ENCODE results near the gene DSCAML1.

Gene DSCAML1

DNA sequence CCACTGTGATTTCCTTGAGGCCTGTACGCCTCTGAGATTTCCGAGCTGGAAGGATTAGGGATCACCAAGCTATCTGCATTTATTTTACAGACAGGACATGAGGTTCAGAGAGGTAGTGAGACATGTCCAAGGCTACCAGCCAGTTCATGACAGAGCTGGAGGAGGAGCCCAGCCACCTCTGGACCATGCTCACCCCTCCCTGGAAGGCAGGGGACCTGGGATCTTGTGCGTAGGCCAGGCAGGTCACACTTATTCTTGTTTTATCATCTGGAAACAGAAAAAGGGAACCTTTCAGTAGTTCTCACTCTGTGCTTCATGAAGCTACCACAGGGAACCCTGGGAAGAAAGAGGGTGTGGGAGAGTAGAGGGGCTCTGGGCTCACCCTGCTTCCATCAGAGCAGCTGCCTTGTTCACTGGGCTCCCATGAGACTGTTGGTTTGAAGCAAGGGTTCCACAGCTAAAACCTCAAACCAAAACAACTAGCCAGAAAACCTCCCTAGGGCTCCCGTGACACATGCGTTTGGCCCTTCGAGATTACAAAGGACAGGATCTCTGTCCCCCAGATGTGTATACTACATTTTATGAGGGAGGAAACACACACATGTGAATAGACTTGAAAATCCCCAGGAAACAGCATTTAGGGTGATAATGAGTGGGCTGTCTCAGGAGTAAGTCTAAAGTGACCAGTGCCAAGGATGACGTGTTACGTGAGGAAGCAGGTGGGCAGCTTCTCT, 106.4 kb downstream of the DSCAML1 start:
- DNase-seq (ENCODE audit: low spot score in 2 of 2), result no peak
- Mint-ChIP-seq H3K4me1 (no peaks in the 10 kb centered on the region), H3K36me3 (no peaks in the 10 kb centered on the region), H3K9me3 (no peaks in the 10 kb centered on the region), H3K27ac (no peak overlapping the region), H3K4me3 (no peak overlapping the region), H3K27me3 (peaks cover 10% of the 10 kb centered on the region)
- no peak for ATAC-seq (ENCODE audit: low read depth)

DNA sequence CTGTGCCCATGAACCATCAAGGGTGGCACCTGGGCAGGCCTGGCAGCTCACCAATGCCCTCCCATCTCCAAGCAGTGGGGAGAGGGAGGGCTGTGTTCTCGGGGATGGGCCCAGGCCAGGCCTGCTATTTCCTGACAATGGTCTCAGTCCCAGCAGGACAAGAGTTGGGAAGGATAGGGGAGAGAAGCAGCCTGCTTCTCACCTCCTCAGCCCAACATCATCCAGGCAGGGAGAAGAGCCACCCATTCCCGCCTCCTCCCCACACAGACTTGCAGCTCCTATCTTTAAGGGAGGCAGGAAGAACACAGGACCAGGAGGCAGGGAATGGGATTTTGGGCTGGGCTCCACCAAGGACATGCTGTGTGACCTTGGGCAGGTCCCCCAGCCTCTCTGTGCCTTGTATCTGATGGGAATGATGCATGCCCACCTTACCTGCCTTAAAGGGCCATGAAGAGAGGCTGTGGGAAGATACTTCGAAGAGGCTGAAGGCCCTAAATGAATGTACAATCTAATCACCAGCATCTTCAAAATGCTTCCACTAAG, 108.7 kb downstream of the DSCAML1 start:
- Mint-ChIP-seq H3K4me3 (no peak overlapping the region), H3K27me3 (peaks cover 11% of the 10 kb centered on the region), H3K27ac (no peak overlapping the region), H3K4me1 (no peaks in the 10 kb centered on the region), H3K36me3 (no peaks in the 10 kb centered on the region), H3K9me3 (no peaks in the 10 kb centered on the region)
- ATAC-seq (ENCODE audit: low read depth) (no peak), DNase-seq (ENCODE audit: low spot score in 2 of 2) (no peak)

DNA sequence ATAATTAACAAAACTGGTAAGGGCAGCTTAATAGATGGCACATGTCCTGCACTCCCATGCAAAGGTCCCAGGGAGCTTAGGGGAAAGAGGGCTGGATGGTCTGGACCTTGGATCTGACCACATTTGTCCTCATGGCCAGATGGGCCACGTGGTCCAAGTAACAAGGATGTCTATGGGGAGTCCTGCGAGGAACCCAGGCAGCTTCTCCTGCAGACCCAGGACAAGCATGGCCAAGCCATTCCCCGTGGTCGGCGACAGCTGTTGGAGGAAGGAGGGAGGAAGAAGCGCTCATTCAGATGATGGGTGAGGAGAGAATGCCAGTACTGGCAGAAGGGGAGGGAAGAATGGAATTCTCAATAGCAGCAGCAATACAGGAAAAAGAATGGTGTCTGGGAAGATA, 109.2 kb downstream of the DSCAML1 start:
- peaks cover 14% of the 10 kb centered on the region for H3K27me3 Mint-ChIP-seq
- ATAC-seq (ENCODE audit: low read depth) (no peak), DNase-seq (ENCODE audit: low spot score in 2 of 2) (no peak)
- no peak overlapping the region for H3K4me3 Mint-ChIP-seq
- no peaks in the 10 kb centered on the region for H3K9me3 Mint-ChIP-seq
- no peak overlapping the region for H3K27ac Mint-ChIP-seq
- H3K36me3 Mint-ChIP-seq, result no peaks in the 10 kb centered on the region
- H3K4me1 Mint-ChIP-seq, result no peaks in the 10 kb centered on the region

DNA sequence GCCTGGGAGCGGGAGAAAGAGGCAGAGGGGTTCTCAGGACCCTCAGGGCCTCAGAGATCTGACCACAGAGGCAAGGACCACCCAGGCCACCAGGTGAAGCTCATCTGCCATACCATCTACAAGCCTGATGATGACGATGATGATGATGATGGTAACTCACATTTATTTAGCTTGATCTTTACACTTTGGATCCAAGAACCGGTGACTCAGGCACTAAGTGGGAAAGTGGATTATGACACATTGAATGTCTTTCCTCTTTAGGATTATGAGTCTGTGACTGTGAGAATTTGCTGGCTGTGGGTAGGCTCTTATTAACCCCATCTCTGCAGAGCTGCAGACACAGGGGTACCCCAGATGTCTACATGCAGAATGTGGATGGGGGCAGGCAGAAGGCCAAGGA, 110.3 kb downstream of the DSCAML1 start:
- Mint-ChIP-seq H3K4me1 (no peaks in the 10 kb centered on the region), H3K9me3 (no peaks in the 10 kb centered on the region), H3K36me3 (no peaks in the 10 kb centered on the region), H3K27ac (no peak overlapping the region), H3K27me3 (peaks cover 18% of the 10 kb centered on the region), H3K4me3 (no peak overlapping the region)
- ATAC-seq (ENCODE audit: low read depth), result no peak
- no peak for DNase-seq (ENCODE audit: low spot score in 2 of 2)

DNA sequence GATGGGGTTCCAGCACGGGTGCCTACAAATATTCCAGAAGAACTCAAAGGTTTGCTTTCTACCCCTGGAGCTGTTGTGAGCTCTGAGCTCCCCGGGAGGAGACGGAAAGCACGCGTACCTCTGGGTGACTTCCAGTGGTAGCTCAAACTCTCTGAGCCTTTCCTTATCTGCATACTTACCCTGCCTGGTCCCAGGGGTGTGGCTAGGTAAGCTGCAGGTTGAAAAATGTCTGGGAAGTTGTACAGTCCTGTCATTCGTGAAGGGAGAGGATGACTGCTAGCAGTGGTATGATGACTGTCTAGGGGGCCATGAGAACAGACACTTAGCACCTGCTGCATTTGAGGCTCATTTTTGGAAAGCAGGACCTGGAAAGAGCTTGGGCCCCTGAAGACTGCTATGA, 111.5 kb downstream of the DSCAML1 start:
- no peak for DNase-seq (ENCODE audit: low spot score in 2 of 2)
- Mint-ChIP-seq H3K27me3 (peaks cover 21% of the 10 kb centered on the region), H3K27ac (no peak overlapping the region), H3K9me3 (no peaks in the 10 kb centered on the region), H3K4me3 (no peak overlapping the region), H3K4me1 (no peaks in the 10 kb centered on the region), H3K36me3 (no peaks in the 10 kb centered on the region)
- ATAC-seq (ENCODE audit: low read depth), result no peak

DNA sequence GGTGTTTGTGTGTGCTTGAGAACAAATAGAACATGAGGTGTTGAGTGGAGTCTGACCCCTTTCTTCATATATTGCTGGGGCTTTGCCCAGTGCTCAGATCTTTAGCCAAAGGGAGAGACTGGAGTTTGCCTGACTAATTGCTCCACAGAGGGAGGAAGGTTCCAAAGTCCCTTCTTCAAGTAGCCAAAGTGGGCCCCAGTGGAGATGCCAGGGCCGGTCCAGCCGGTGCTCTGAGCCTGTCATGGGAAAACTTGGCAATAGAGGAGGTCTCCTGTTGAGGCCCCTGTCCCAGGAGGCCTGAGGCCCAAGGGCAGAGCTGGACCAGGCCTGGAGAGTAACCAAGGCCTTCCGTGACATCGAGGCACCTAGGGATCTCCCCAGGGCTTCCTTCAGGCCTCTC, 112.3 kb downstream of the DSCAML1 start:
- Mint-ChIP-seq H3K4me1 (no peaks in the 10 kb centered on the region), H3K4me3 (no peak overlapping the region), H3K27me3 (peaks cover 21% of the 10 kb centered on the region), H3K36me3 (no peaks in the 10 kb centered on the region), H3K27ac (no peak overlapping the region), H3K9me3 (no peaks in the 10 kb centered on the region)
- DNase-seq (ENCODE audit: low spot score in 2 of 2) (no peak), ATAC-seq (ENCODE audit: low read depth) (no peak)

DNA sequence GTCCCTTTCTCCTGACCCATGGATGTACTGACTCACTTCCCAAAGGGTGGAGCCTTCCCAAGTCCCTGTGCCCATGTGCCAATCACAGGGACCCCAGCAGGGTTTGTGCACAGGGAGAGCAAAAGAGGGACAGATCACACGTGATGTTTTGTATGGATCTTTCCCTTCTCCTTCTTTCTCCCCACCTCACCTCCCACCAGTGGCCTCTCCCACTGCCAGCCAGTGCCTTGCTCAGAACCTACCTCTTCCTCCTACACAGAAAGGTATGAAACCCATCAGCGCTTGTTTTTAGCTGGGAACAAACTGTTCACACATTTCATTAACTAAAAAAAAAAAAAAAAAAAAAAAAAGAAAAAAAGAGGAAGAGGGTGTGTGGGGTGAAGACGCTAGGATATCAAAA, 112.9 kb downstream of the DSCAML1 start:
- ATAC-seq (ENCODE audit: low read depth) (no peak), DNase-seq (ENCODE audit: low spot score in 2 of 2) (no peak)
- peaks cover 20% of the 10 kb centered on the region for H3K27me3 Mint-ChIP-seq
- no peak overlapping the region for H3K27ac Mint-ChIP-seq
- H3K4me1 Mint-ChIP-seq, result no peaks in the 10 kb centered on the region
- no peaks in the 10 kb centered on the region for H3K36me3 Mint-ChIP-seq
- no peaks in the 10 kb centered on the region for H3K9me3 Mint-ChIP-seq
- H3K4me3 Mint-ChIP-seq, result no peak overlapping the region

DNA sequence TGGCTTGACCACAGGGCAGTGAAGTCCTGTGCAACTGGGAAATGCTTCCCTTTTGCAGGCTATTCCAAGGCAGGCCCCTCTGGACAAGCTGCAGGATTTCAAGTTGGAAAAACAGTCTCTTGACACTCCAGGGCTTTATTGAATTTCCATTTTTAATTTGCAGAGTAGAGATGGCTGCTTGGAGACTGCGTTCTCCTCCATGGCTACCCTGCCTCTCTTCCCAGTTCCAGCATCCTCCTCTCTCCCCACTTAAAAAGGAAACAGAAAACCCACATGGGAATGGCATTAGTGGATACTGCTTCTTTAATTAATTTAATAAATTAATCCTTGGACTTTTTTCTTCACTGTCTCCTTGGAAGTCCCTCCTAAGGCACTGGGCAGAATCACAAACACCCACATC, 115.6 kb downstream of the DSCAML1 start:
- peaks cover 15% of the 10 kb centered on the region for H3K27me3 Mint-ChIP-seq
- no peaks in the 10 kb centered on the region for H3K4me1 Mint-ChIP-seq
- H3K36me3 Mint-ChIP-seq, result no peaks in the 10 kb centered on the region
- ATAC-seq (ENCODE audit: low read depth) (no peak), DNase-seq (ENCODE audit: low spot score in 2 of 2) (no peak)
- no peak overlapping the region for H3K27ac Mint-ChIP-seq
- no peaks in the 10 kb centered on the region for H3K9me3 Mint-ChIP-seq
- no peak overlapping the region for H3K4me3 Mint-ChIP-seq

DNA sequence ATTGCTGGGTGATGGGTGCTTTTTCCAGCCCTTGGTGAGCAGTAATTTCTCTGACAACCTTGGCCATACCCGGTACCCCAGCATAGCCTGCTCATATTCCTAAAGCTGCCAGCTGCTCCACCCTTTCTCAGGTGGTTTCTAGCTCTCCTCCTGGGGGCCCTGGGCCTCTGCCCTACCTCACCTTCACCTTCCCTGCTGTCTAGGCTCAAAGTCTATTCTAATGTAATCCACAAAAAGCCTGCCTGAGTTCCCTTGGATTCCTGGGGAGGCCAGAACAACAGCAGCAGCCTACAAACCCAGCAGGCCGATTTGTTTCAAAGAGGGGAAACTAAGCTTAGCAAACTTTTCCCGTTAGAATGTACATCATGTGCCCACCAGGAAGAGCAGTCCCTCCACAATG, 117.6 kb downstream of the DSCAML1 start:
- no peak overlapping the region for H3K27ac Mint-ChIP-seq
- peaks cover 14% of the 10 kb centered on the region for H3K27me3 Mint-ChIP-seq
- no peak overlapping the region for H3K4me3 Mint-ChIP-seq
- no peaks in the 10 kb centered on the region for H3K9me3 Mint-ChIP-seq
- DNase-seq (ENCODE audit: low spot score in 2 of 2) (no peak), ATAC-seq (ENCODE audit: low read depth) (no peak)
- H3K4me1 Mint-ChIP-seq, result no peaks in the 10 kb centered on the region
- H3K36me3 Mint-ChIP-seq, result no peaks in the 10 kb centered on the region

DNA sequence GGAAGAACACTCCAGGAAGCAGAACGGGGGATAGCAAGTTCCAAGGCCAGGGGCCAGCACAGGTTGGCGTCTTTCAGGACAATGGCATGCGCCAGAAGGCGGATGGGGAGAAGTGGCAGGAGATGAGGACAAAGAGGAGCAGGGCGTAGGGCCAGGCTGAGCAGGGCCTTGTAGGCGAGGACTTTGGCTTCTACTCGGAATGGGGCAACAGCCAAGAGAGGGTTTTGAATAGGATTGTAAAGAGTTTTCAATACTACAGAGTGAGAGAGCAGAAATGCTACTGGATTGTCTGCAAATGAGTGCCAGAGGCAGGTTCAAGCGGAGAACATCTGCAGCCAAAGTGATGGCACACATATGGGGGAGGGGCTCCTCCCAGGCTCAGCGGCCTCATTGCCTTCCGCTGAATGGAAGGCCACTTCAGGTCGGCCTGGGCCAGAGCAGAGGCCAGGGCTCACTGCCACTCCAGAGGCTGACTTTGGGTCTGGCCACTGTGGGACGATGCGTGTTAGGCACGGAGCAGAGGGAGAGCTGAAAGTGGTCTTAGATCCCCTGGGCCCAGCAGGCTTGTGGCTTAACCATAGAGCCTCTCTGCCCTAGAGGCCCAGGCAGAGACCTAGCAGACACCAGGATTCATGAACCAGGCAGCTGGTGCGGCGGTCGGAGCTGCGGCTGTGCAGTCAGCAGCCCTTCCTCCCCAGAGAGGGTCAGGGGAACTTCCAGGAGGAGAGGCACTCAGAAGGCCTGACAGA, 118.2 kb downstream of the DSCAML1 start:
- Mint-ChIP-seq H3K27ac (no peak overlapping the region), H3K4me1 (no peaks in the 10 kb centered on the region), H3K9me3 (no peaks in the 10 kb centered on the region), H3K36me3 (no peaks in the 10 kb centered on the region), H3K27me3 (peaks cover 15% of the 10 kb centered on the region), H3K4me3 (no peak overlapping the region)
- DNase-seq (ENCODE audit: low spot score in 2 of 2), result no peak
- ATAC-seq (ENCODE audit: low read depth), result no peak

DNA sequence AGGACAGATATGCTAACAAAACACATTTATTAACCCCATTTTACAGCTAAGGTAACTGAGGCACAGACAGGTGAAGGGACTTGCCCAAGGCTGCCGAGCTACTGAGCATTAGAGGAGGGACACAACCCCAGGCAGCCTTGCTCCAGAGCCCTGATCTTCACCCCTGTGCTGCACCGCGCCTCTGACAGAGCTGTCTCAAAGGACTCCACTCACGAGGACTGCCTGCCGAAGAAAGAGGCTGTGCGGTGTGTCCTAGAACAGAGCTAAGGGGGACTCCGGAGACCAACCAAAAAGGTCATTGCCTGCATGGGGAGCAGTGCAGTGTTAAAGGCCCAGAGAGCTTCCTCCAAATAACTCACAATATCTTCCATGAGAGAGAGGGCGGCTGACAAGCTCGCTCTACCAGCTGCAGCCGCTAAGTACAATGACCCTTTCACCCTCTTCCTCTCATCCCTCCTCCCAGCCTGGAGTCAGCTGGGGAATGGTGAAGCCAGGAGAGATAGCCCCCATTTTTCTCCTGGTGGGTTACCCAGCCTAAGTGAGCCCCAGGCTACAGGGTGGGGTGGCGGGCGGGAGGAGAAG, 119.2 kb downstream of the DSCAML1 start:
- no peak for DNase-seq (ENCODE audit: low spot score in 2 of 2)
- H3K27me3 Mint-ChIP-seq, result peaks cover 14% of the 10 kb centered on the region
- H3K4me1 Mint-ChIP-seq, result no peaks in the 10 kb centered on the region
- no peaks in the 10 kb centered on the region for H3K9me3 Mint-ChIP-seq
- no peak for ATAC-seq (ENCODE audit: low read depth)
- no peaks in the 10 kb centered on the region for H3K36me3 Mint-ChIP-seq
- H3K27ac Mint-ChIP-seq, result no peak overlapping the region
- H3K4me3 Mint-ChIP-seq, result no peak overlapping the region

DNA sequence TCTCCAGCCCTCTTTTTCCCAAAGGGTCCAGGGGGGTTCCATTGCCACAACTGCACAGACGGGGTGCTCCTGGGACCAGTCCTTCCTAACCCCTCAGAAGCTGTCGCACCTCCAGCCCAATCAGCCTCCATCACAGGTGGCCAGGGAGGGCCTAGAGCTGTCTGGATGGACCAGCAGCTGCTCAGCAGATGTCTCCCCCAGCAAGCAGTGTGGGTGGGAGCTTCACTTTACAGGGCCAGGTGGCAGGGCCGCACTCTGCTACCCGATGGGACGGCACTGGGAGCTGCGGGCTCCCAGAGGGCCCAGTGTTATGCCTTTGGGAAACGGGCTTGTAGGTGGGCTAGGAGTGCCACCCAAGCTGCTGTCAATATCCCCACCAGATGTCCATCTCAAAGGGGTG, 120.5 kb downstream of the DSCAML1 start:
- no peak overlapping the region for H3K4me3 Mint-ChIP-seq
- H3K27ac Mint-ChIP-seq, result no peak overlapping the region
- DNase-seq (ENCODE audit: low spot score in 2 of 2) (no peak), ATAC-seq (ENCODE audit: low read depth) (no peak)
- H3K9me3 Mint-ChIP-seq, result no peaks in the 10 kb centered on the region
- H3K36me3 Mint-ChIP-seq, result no peaks in the 10 kb centered on the region
- peaks cover 9% of the 10 kb centered on the region for H3K27me3 Mint-ChIP-seq
- no peaks in the 10 kb centered on the region for H3K4me1 Mint-ChIP-seq

DNA sequence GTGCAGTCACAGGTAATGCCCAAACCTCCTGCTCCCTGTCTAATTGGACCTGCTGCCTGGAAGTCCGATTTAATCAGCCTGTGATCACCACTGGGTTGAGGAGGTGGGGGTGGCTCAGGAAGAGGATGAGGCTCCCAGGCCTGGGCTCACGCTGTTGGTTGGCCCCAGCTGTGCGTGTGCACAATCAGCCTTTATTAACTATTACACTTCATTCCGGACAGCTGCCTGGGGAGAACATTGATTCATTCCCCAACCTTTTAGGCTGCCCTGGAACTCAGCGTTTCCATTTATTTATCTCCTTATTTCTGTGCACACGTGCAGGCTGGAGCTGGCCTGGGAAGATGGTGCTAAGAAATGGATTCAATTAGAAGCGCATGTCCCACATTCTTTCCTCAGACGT, 123.4 kb downstream of the DSCAML1 start:
- no peaks in the 10 kb centered on the region for H3K4me1 Mint-ChIP-seq
- peaks cover 10% of the 10 kb centered on the region for H3K27me3 Mint-ChIP-seq
- H3K36me3 Mint-ChIP-seq, result no peaks in the 10 kb centered on the region
- no peak for ATAC-seq (ENCODE audit: low read depth)
- no peak overlapping the region for H3K4me3 Mint-ChIP-seq
- no peak overlapping the region for H3K27ac Mint-ChIP-seq
- no peak for DNase-seq (ENCODE audit: low spot score in 2 of 2)
- H3K9me3 Mint-ChIP-seq, result peaks cover 3% of the 10 kb centered on the region

DNA sequence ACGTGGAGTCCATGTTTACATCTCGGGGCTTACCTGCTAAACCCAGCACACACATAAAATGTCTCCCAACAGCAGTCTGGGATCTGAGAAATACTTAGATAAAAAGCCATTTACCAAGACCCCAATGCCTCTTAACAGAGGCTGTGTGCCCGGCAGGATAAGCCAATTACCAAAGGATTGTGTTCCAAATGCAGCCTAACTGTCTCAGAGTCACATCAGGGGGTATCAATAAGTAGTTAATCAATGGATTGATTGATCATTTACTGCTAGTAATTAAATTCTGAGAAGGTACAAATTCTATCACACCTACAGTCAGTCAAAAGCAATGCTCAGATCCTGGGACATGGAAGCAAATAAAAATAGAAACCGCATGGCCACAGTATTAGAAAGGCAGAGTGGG, 125.6 kb downstream of the DSCAML1 start:
- no peaks in the 10 kb centered on the region for H3K36me3 Mint-ChIP-seq

More for the DNA sequence above, 125.6 kb downstream of the DSCAML1 start:
- DNase-seq (ENCODE audit: low spot score in 2 of 2) (no peak), ATAC-seq (ENCODE audit: low read depth) (no peak)
- no peaks in the 10 kb centered on the region for H3K4me1 Mint-ChIP-seq
- peaks cover 11% of the 10 kb centered on the region for H3K27me3 Mint-ChIP-seq
- H3K27ac Mint-ChIP-seq, result no peak overlapping the region
- no peak overlapping the region for H3K4me3 Mint-ChIP-seq
- peaks cover 3% of the 10 kb centered on the region for H3K9me3 Mint-ChIP-seq

Measured in memory B cell (primary cell).